Chondrocyte (in vitro differentiated cells): ENCODE data around the gene TENM3. TPM values are rescaled to one million over a fixed set of nuclear protein-coding genes. Genes with fewer than 3 reads are reported as not detected.

Experiments
- DNase-seq: peaks from one replicate; pipeline ENCODE4 v3.0.0; 2021; ENCODE audit warnings: mixed read lengths, low spot score
- H3K27ac Mint-ChIP-seq: one replicate; pipeline ENCODE4 v1.8.0; 2021; ENCODE audit warnings: mild to moderate bottlenecking, moderate library complexity, mixed read lengths; ENCODE audit not compliant: unreplicated experiment
- H3K27me3 Mint-ChIP-seq: 2 replicates; pipeline ENCODE4 v1.8.0; 2021; ENCODE audit warnings: low read depth, mixed read lengths
- H3K36me3 Mint-ChIP-seq: 2 replicates; pipeline ENCODE4 v1.8.0; 2021; ENCODE audit warnings: low read depth, mixed read lengths
- H3K4me1 Mint-ChIP-seq: 2 replicates; pipeline ENCODE4 v1.8.0; 2021; ENCODE audit warnings: low read depth, mild to moderate bottlenecking, mixed read lengths
- H3K4me3 Mint-ChIP-seq: one replicate; pipeline ENCODE4 v1.8.0; 2021; ENCODE audit warnings: mild to moderate bottlenecking, moderate library complexity, mixed read lengths; ENCODE audit not compliant: unreplicated experiment
- H3K9me3 Mint-ChIP-seq: 2 replicates; pipeline ENCODE4 v1.8.0; 2021; ENCODE audit warnings: low read depth, mixed read lengths
- CTCF ChIP-seq: fragments of 200-600 bp; sonication (generic); IDR thresholded peaks from 2 replicates; pipeline ENCODE4 v1.5.0; 2021; ENCODE audit warnings: antibody characterized with exemption, mild to moderate bottlenecking, moderate library complexity
- total RNA-seq: library from RNA; stranded (reverse); gene quantifications from 3 replicates; pipeline ENCODE4 v1.2.1, GENCODE V29; 2021

Gene TENM3
- total RNA-seq, 1 donor from 2014 or later: 87.6 TPM

GRCh38 chr4:182574706-182575105 is 331.5 kb downstream of the TENM3 start:
- H3K4me1 Mint-ChIP-seq: no peaks in the 10 kb centered on the region

GRCh38 chr4:182575225-182575624 is 332.0 kb downstream of the TENM3 start:
- Mint-ChIP-seq H3K9me3 (no peaks in the 10 kb centered on the region), H3K4me3 (no peak overlapping the region), H3K27me3 (no peaks in the 10 kb centered on the region), H3K27ac (peak overlapping the region; percentile 60), H3K36me3 (peaks cover under 1% of the 10 kb centered on the region), H3K4me1 (no peaks in the 10 kb centered on the region)
- DNase-seq: no peak
- TF ChIP-seq CTCF: no peak

More at GRCh38 chr4:182574706-182575105, 331.5 kb downstream of the TENM3 start:
- no peak for TF ChIP-seq CTCF
- H3K27ac Mint-ChIP-seq: no peak overlapping the region
- no peaks in the 10 kb centered on the region for H3K9me3 Mint-ChIP-seq
- H3K36me3 Mint-ChIP-seq: peaks cover 2% of the 10 kb centered on the region
- H3K27me3 Mint-ChIP-seq: no peaks in the 10 kb centered on the region
- H3K4me3 Mint-ChIP-seq: no peak overlapping the region
- no peak for DNase-seq

GRCh38 chr4:182576601-182577289 is 333.5 kb downstream of the TENM3 start:
- Mint-ChIP-seq H3K4me3 (peak overlapping the region; percentile 33), H3K36me3 (no peaks in the 10 kb centered on the region), H3K27me3 (no peaks in the 10 kb centered on the region), H3K4me1 (no peaks in the 10 kb centered on the region), H3K27ac (no peak overlapping the region), H3K9me3 (no peaks in the 10 kb centered on the region)
- TF ChIP-seq CTCF: no peak
- DNase-seq: no peak

DNA sequence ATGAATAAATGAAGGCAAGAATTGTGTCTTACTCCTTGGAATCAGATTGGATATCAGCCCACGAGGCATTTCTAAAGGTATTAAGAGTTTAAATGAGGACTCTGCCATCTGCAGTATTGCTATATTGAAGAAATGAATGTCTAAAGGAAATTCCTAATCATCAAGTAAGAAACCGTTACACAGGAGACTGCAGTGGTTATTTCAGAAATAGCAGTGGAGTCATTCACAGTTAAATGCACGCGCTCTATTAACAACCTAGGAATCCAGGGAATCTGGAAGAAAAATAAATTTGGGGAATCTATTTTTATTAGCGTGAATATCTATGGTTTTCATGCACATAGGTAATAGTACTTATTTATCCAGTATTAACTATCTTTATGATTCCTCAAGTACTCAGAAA is 334.2 kb downstream of the TENM3 start:
- no peak overlapping the region for H3K27ac Mint-ChIP-seq
- H3K4me1 Mint-ChIP-seq: peaks cover 6% of the 10 kb centered on the region
- no peaks in the 10 kb centered on the region for H3K9me3 Mint-ChIP-seq
- DNase-seq: no peak
- no peaks in the 10 kb centered on the region for H3K27me3 Mint-ChIP-seq
- no peaks in the 10 kb centered on the region for H3K36me3 Mint-ChIP-seq
- H3K4me3 Mint-ChIP-seq: peak overlapping the region; percentile 33
- no peak for TF ChIP-seq CTCF

DNA sequence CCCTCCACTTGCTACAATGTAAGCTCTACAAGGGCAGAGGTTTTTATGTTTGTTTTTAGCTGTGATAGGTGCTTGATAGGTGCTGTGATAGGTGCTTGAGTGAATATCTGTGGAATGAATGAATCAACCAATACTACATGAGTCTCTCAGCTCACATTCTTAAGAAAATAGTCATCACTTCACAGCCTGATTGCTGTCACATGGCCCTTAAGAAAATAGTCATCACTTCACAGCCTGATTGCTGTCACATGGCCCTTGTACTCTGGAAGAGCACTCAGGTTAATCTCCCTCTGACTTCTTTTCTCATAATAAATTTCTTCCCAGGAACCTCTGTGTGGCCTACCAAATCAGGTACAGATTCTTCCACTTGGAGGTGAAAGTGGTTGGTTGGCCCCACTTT is 335.2 kb downstream of the TENM3 start:
- H3K9me3 Mint-ChIP-seq: no peaks in the 10 kb centered on the region
- H3K4me1 Mint-ChIP-seq: peaks cover 13% of the 10 kb centered on the region
- no peak for TF ChIP-seq CTCF
- no peak overlapping the region for H3K4me3 Mint-ChIP-seq
- H3K27ac Mint-ChIP-seq: no peak overlapping the region
- H3K36me3 Mint-ChIP-seq: no peaks in the 10 kb centered on the region
- DNase-seq: no peak
- no peaks in the 10 kb centered on the region for H3K27me3 Mint-ChIP-seq
